ENCODE measurements around the gene ICOSLG. TPM values are rescaled to one million over a fixed set of nuclear protein-coding genes. Genes with fewer than 3 reads are reported as not detected.
"Not testable (repeated sequence)": the region's sequence is repeated elsewhere in the genome, so short reads cannot be mapped to it uniquely, and the experiment has no call there.

Gene ICOSLG
- total RNA-seq, 1 donor: 15.4 TPM

DNA sequence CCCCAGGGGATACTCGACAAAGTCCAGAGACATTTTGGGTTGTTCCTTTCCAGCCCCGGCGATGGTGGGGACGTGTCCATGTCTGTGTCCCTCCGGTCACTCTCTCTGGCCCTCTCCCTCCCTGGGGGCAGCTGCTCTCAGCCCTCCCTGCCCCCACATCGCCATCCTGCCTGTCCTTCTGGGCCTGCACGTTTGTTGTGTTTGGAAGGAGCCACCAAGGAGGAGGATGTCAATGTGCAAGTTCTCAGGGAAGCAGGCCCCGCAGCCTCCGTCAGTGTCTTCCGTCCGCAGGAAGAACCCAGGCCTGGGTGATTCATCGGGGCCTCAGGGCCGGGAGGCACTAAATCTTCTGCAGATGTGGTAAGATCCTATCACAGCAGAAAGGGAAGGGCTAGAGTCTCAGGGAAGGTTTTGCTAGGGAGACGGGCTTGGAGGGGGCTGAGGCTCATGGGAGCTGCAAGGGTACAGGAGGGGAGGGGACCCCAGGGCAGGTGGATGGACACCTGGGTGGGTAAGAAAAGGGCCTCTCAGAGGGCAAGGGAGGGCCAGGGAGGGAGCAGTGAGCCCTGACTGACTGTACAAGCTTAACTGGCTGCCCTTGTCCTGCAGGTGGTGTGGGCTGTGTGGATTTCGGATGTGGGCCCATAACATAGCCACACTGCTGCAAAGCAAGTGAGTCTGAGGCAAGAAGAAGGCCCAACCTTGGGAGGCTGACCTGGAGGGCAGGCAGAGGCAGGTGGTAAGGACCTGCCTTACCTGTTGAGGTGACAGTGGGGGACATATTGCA lies 32.7 kb downstream of the ICOSLG start:
- H3K4me1 ChIP-seq (ENCODE audit: insufficient read depth, low read length); H3K27me3 ChIP-seq (ENCODE audit: insufficient read depth, low read length); H3K4me3 ChIP-seq (ENCODE audit: low read length); H3K9me3 ChIP-seq (ENCODE audit: low read depth, low read length): not testable (repeated sequence)

DNA sequence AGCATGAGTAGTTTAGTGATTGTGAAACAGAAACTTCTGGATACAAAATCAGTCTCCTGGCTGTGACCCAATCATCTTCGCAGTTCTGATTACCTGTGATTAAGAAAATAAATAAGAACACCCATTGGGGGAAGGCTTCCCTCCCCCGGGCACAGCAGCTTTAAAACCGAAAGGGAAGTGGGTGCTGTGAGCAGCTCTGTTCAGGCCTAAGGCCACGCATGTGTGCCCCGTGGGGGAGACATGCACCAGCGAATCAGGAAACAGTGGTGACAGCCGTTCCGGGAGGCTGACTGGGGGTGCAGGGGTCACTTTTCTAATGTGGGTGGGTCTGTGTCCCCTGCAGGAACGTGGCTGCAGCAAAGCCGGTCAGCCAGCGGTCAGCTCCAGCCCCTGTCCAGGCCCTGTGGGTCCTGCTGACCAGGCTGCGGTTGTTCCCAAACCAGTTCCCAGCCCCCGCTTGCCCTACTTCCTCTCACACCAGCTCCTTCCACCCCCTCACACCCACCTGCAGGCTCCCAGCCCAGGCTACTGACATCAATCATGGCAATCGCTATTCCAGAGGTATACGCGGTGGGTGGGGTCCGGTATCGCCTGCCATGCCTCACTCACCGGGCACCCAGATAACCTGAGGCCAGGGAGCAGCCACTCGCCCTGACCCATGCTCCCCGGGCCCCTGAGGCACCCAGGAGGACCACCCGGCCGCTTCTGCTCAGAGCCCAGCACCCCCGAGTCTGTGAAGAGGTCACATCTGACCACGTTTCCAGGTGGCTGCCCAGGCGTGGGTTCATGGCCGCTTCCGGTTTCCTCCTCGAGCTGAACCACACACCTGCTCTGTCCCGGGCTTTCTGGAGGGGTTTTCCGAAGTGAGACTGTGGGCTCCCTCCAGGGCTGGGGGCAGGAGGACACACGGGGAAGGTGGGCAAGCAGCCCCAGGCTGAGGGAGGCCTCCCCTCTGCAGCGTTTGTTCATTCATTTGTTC lies 33.8 kb downstream of the ICOSLG start:
- H3K4me3 ChIP-seq (ENCODE audit: low read length); H3K9me3 ChIP-seq (ENCODE audit: low read depth, low read length); H3K4me1 ChIP-seq (ENCODE audit: insufficient read depth, low read length); H3K27me3 ChIP-seq (ENCODE audit: insufficient read depth, low read length): not testable (repeated sequence)

DNA sequence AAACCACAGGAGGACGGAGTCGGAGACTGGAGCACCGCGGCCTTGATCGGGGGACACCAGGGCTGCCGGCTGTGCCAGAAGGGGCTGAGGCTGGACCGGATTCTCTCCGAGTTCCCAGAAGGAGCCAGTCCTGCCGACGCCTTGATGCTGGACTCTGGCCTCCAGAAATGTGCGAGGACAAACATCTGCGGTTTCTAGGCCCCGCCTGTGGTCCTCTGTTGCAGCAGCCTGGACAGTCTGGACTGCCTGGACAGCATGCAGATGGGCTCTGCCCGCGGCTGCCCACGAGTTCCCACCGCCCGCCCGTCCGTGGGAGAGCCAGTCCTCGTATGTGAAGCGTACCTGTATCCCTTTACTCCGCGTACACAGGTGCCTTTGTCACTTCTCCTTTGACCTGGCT lies 34.6 kb downstream of the ICOSLG start:
- H3K9me3 ChIP-seq (ENCODE audit: low read depth, low read length); H3K4me1 ChIP-seq (ENCODE audit: insufficient read depth, low read length); H3K4me3 ChIP-seq (ENCODE audit: low read length); H3K27me3 ChIP-seq (ENCODE audit: insufficient read depth, low read length): not testable (repeated sequence)

- not testable (repeated sequence) for H3K4me3 ChIP-seq (ENCODE audit: low read length); H3K27me3 ChIP-seq (ENCODE audit: insufficient read depth, low read length); H3K4me1 ChIP-seq (ENCODE audit: insufficient read depth, low read length); H3K9me3 ChIP-seq (ENCODE audit: low read depth, low read length)
Observed at GRCh38 chr21:44202590-44203299, 38.0 kb downstream of the ICOSLG start.

DNA sequence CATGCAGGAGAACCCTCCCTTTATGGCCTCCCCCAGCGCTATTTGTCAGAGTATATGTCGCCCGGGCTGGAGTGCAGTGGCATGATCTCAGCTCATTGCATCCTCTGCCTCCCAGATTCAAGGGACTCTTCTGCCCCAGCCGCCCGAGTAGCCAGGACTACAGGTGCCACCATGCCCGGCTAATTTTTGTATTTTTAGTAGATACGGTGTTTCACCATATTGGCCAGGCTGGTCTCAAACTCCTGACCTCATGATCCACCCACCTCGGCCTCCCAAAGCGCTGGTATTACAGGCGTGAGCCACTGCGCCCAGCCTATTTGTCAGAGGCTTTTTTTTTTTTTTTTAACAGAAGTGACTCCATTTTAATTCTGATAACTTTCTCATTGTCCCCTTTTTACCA lies 40.7 kb downstream of the ICOSLG start:
- H3K4me1 ChIP-seq (ENCODE audit: insufficient read depth, low read length); H3K4me3 ChIP-seq (ENCODE audit: low read length); H3K9me3 ChIP-seq (ENCODE audit: low read depth, low read length); H3K27me3 ChIP-seq (ENCODE audit: insufficient read depth, low read length): not testable (repeated sequence)

DNA sequence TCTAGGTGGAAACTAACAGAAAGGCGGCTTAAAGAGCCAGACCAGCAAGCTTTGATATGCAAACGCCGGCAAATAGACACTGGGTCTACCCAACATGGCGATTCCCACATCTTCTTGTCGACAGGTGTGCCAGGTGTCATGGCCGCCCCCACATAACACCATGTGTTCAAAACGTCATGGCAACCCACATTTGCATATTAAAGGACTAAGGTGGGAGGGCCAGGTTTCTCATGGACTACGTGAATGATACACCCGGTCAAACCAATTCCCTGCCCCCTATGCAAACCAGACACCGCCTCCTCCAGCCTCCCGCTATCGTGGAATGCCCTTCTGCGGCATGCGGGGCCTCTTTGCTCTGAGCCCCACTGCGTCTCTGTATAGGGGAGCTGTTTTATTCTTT lies 41.3 kb downstream of the ICOSLG start:
- no peaks in the 10 kb centered on the region for H3K27me3 ChIP-seq (ENCODE audit: insufficient read depth, low read length)
- no peak overlapping the region for H3K4me3 ChIP-seq (ENCODE audit: low read length)

GRCh38 chr21:44197156-44197516 lies 43.6 kb downstream of the ICOSLG start:
- not testable (repeated sequence) for H3K9me3 ChIP-seq (ENCODE audit: low read depth, low read length); H3K4me1 ChIP-seq (ENCODE audit: insufficient read depth, low read length); H3K27me3 ChIP-seq (ENCODE audit: insufficient read depth, low read length); H3K4me3 ChIP-seq (ENCODE audit: low read length)

More for the DNA sequence above, 41.3 kb downstream of the ICOSLG start:
- H3K4me1 ChIP-seq (ENCODE audit: insufficient read depth, low read length): no peaks in the 10 kb centered on the region
- H3K9me3 ChIP-seq (ENCODE audit: low read depth, low read length): no peaks in the 10 kb centered on the region

GRCh38 chr21:44196212-44197155 lies 44.3 kb downstream of the ICOSLG start:
- H3K27me3 ChIP-seq (ENCODE audit: insufficient read depth, low read length); H3K4me3 ChIP-seq (ENCODE audit: low read length); H3K9me3 ChIP-seq (ENCODE audit: low read depth, low read length); H3K4me1 ChIP-seq (ENCODE audit: insufficient read depth, low read length): not testable (repeated sequence)

DNA sequence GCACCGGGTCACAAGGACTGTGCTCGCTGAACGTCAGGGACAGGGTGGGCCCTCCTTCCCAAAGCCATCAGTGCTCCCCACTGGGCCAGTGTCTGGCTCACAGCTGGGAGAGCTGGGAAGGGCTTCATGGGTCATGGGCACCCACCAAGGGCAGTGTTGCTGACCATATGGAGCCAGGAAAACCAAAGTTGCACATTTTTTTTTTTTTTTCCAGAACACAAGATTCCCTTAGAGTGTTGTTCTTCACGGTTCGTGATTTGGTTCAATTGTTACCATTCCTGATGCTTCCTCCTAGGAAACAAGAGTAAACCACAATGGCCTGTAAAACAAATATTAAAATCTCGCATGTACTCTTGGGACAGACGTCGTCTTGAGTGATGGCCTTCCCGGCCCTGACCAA lies 45.9 kb downstream of the ICOSLG start:
- H3K27me3 ChIP-seq (ENCODE audit: insufficient read depth, low read length); H3K9me3 ChIP-seq (ENCODE audit: low read depth, low read length): not testable (repeated sequence)

DNA sequence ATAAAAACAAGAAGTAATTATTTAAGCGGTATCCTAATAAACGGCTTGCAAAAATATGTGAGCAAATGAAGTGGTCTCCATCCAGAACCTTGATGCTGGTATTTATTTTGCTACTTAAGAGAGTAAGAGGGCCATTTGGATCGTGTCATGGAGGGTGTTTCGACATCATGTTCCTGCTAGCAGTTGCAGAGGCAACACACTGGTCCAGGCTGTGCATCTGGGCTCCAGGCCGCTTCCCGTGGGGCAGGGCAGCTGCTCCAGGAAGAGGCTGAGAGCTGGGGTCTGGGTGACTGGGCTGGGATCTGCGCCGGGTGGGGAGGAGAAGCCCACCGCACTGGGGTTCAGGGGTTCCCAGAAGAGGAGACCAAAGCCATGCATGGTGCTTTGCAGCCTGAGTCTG lies 46.3 kb downstream of the ICOSLG start:
- H3K4me3 ChIP-seq (ENCODE audit: low read length); H3K9me3 ChIP-seq (ENCODE audit: low read depth, low read length); H3K27me3 ChIP-seq (ENCODE audit: insufficient read depth, low read length); H3K4me1 ChIP-seq (ENCODE audit: insufficient read depth, low read length): not testable (repeated sequence)

More for the DNA sequence above, 45.9 kb downstream of the ICOSLG start:
- H3K4me3 ChIP-seq (ENCODE audit: low read length); H3K4me1 ChIP-seq (ENCODE audit: insufficient read depth, low read length): not testable (repeated sequence)

- not testable (repeated sequence) for H3K4me1 ChIP-seq (ENCODE audit: insufficient read depth, low read length); H3K9me3 ChIP-seq (ENCODE audit: low read depth, low read length); H3K27me3 ChIP-seq (ENCODE audit: insufficient read depth, low read length); H3K4me3 ChIP-seq (ENCODE audit: low read length)
Observed at GRCh38 chr21:44193108-44193507, 47.6 kb downstream of the ICOSLG start.

- H3K4me1 ChIP-seq (ENCODE audit: insufficient read depth, low read length); H3K4me3 ChIP-seq (ENCODE audit: low read length); H3K27me3 ChIP-seq (ENCODE audit: insufficient read depth, low read length); H3K9me3 ChIP-seq (ENCODE audit: low read depth, low read length): not testable (repeated sequence)
Observed at GRCh38 chr21:44190349-44191271, 50.1 kb downstream of the ICOSLG start.

GRCh38 chr21:44184862-44185261 lies 55.9 kb downstream of the ICOSLG start:
- not testable (repeated sequence) for H3K4me1 ChIP-seq (ENCODE audit: insufficient read depth, low read length); H3K4me3 ChIP-seq (ENCODE audit: low read length); H3K27me3 ChIP-seq (ENCODE audit: insufficient read depth, low read length); H3K9me3 ChIP-seq (ENCODE audit: low read depth, low read length)

- not testable (repeated sequence) for H3K4me3 ChIP-seq (ENCODE audit: low read length); H3K9me3 ChIP-seq (ENCODE audit: low read depth, low read length); H3K4me1 ChIP-seq (ENCODE audit: insufficient read depth, low read length)
Observed at GRCh38 chr21:44182202-44182601, 58.5 kb downstream of the ICOSLG start.

More at GRCh38 chr21:44182202-44182601, 58.5 kb downstream of the ICOSLG start:
- not testable (repeated sequence) for H3K27me3 ChIP-seq (ENCODE audit: insufficient read depth, low read length)

Measured in mononuclear cell (primary cell).